GM19351 (cell line): ENCODE results near the gene CACNG6.

Experiments used
- ATAC-seq: cut with Tn5 transposase; IDR thresholded peaks from one replicate; pipeline ENCODE4 v1.9.1; 2021; ENCODE audit warnings: mild to moderate bottlenecking, moderate library complexity; ENCODE audit not compliant: unreplicated experiment

The CACNG6 gene

DNA sequence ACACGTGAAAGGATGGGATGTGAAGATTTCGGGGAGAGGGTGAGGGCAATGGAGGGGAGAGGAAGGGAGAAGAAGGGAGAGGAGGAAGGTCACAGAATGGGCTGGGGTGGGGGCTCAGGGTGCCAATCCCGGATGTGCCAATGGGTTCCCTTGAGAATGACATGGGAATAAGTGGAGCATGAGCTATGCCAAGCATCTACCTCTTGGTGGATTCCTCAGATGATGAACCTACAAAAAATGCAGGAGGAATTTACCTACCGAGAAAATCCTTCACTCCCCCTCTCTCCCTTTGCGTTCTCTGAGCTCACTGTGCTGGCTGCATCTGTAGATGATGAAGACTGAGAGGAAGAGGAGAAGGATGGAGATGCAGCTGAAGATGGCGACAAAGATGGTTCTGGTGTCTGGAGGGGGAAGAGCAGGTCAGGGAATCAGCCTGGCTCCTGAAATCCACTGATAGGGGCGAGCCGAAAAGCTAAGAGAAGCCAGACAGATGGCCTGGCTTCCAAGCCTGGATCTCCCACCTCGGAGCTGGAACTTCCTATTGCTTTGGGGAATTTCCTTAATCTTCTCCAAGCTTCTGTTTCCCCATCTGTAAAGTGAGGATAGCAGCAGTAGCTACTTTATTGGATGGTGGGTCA lies 50.7 kb downstream of the CACNG6 start:
- no peak for ATAC-seq

DNA sequence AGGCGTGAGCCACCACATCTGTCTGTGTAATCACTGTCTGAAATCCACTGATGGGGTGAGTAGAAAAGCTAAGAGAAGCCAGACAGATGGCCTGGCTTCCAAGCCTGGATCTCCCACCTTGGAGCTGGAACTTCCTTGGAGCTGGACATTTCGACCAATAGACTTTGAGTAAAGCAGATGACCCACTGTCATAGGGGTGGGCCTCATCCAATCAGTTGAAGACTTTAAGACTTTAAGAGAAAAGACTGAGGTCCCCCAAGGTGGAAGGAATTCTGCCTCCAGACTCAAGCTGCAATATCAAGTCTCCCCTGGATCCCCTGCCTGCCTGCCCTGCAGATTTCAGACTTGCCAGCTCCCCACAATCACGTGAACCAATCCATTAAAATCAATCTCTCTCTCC lies 51.6 kb downstream of the CACNG6 start:
- ATAC-seq: no peak

DNA sequence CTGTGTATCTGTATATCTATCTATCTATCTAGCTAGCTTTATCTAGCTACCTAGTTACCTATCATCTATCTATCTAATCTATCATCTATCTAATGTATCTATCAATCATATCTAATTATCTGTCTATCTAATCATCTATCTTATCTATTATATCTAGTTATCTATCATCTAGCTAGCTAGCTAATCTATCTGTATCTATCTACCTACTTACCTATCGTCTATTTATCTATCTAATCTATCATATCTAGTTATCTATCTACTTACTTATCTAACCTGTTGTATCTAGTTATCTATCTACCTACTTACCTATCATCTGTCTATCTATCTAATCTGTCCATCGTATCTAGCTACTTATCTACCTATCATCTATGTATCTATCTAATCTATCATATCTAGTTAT lies 54.3 kb downstream of the CACNG6 start:
- no peak for ATAC-seq

DNA sequence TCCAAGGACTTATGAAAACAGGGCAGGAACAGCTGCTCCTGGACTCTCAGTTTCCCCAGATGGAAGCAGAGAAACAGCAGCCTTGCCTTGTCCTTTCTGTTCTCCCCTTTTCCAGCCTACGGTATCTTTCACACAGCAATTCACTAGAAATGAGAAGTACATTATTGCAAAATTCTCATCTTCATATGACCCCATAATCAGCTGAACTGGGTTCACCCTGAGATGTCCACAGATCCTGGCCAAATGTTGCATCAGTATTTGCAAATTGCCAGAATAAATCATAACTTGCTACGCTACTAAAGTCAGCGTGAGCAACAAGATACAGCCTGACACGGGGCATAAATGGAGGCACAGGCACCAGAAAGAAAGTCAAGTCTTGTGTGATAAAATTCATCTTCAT lies 56.2 kb downstream of the CACNG6 start:
- ATAC-seq: no peak
